SIG-M5 treated with dmso at 0.1 percent for 504 hours (cell line): ENCODE measurements around the gene SPATA21.
"Not testable (repeated sequence)": the region's sequence is repeated elsewhere in the genome, so short reads cannot be mapped to it uniquely, and the experiment has no call there.

Experiments used
- DNase-seq: peaks from one replicate; lab custom pipeline; 2025; ENCODE audit not compliant: unreplicated experiment; lab: John Stamatoyannopoulos, UW

Gene SPATA21

GRCh38 chr1:16436946-16437474 lies at the start of gene SPATA21:
Gene SPATA21 (minus strand): TSS chr1:16437424. CDS start chr1:16431371, 6,053 bp downstream.
- no peak for DNase-seq

- not testable (repeated sequence) for DNase-seq
These were observed 49.8 kb upstream of the SPATA21 start for GRCh38 chr1:16487011-16487410.

GRCh38 chr1:16486316-16486715 lies 49.1 kb upstream of the SPATA21 start:
- DNase-seq = not testable (repeated sequence)

GRCh38 chr1:16484931-16485330 lies 47.7 kb upstream of the SPATA21 start:
- no peak for DNase-seq

- no peak for DNase-seq
These were observed 47.2 kb upstream of the SPATA21 start for GRCh38 chr1:16484501-16484835.

GRCh38 chr1:16483639-16484500 lies 46.6 kb upstream of the SPATA21 start:
- not testable (repeated sequence) for DNase-seq

- not testable (repeated sequence) for DNase-seq
These were observed 45.9 kb upstream of the SPATA21 start for GRCh38 chr1:16483146-16483545.

- no peak for DNase-seq
These were observed 40.9 kb upstream of the SPATA21 start for GRCh38 chr1:16478091-16478490.

GRCh38 chr1:16475771-16476770 lies 38.8 kb upstream of the SPATA21 start:
- DNase-seq = not testable (repeated sequence)

- DNase-seq = not testable (repeated sequence)
These were observed 37.7 kb upstream of the SPATA21 start for GRCh38 chr1:16474891-16475290.

GRCh38 chr1:16474166-16474800 lies 37.1 kb upstream of the SPATA21 start:
- no peak for DNase-seq

GRCh38 chr1:16468558-16468957 lies 31.3 kb upstream of the SPATA21 start:
- DNase-seq = no peak

- DNase-seq = no peak
These were observed 27.8 kb upstream of the SPATA21 start for GRCh38 chr1:16464917-16465625.

GRCh38 chr1:16462773-16463330 lies 25.6 kb upstream of the SPATA21 start:
- no peak for DNase-seq

- DNase-seq = no peak
These were observed 24.5 kb upstream of the SPATA21 start for GRCh38 chr1:16461681-16462080.

GRCh38 chr1:16459352-16459925 lies 22.2 kb upstream of the SPATA21 start:
- no peak for DNase-seq

- DNase-seq = no peak
These were observed 21.6 kb upstream of the SPATA21 start for GRCh38 chr1:16458831-16459230.

- not testable (repeated sequence) for DNase-seq
These were observed 18.9 kb upstream of the SPATA21 start for GRCh38 chr1:16456151-16456550.

GRCh38 chr1:16454909-16455308 lies 17.7 kb upstream of the SPATA21 start:
- DNase-seq = not testable (repeated sequence)
